GM18526 (cell line): Measurements from ENCODE around the gene ARHGEF1.
A peak's percentile ranks its signal among the peaks of the same experiment; 100 is the strongest.

Experiments
- POLR2A ChIP-seq: IDR thresholded peaks from 3 replicates; pipeline ENCODE4 v1.6.1; 2011; ENCODE audit not compliant: insufficient read length; ENCODE audit errors: extremely low read depth

ARHGEF1 gene

GRCh38 chr19:41882568-41883462 lies at the start of gene ARHGEF1:
ARHGEF1 (plus strand) TSS chr19:41883184; CDS start chr19:41888083, 4,899 bp downstream.
- peak; percentile 39 for TF ChIP-seq POLR2A

DNA sequence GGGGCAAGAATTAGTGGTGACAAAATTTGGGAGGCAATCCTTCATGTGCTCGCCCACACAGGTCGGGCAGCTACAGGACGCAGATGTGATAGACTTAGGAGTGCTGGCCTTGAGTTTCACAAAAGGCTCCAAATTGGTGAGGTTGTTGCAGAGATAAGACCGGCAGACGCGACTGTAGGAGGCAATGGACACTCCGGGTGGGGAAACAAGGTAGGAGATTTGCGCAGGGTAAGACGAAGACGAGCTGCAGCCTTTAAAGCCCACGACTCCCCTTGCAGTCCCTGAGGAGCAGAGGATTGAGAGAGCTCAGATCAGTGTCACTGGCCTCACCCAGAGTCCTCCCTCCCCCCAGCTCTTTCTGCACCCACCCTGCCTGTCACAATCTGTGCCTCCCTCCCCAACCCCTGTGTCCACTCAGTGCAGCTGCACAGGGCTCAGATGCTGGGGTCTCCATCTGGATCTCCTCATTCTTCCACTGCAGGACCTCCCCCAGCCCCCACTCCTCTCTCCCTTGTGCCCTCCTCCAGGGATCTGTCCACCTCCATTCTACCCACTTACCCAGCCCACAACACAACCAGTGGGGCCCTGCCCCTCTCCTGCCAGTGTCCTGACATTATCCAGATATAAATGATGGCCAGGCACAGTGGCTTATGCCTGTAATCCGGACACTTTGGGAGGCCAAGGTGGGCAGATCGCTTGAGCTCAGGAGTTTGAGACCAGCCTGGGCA lies 44.8 kb upstream of the ARHGEF1 start:
- TF ChIP-seq POLR2A, result no peak

DNA sequence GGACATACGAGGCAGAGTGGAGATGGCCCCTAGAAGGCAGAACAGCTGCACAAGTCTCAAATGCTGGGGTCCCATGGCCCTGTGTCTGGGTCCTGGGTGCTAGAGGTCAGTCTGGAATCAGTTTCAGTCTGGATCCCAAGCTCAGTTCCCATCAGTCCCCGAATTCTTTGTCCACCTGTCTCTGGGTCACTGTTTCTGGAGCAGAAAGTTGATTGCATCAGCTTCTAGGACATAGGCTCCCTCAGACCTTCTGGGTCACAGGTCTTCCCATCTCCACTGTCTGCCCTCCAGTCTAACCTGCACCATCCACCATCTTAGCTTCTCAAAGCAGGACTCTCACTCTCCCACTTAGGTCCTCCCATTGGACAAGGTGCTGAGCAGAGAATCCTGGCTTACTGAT lies 43.8 kb upstream of the ARHGEF1 start:
- no peak for TF ChIP-seq POLR2A

- TF ChIP-seq POLR2A, result no peak
Measured at GRCh38 chr19:41843371-41843770, 39.6 kb upstream of the ARHGEF1 start.

DNA sequence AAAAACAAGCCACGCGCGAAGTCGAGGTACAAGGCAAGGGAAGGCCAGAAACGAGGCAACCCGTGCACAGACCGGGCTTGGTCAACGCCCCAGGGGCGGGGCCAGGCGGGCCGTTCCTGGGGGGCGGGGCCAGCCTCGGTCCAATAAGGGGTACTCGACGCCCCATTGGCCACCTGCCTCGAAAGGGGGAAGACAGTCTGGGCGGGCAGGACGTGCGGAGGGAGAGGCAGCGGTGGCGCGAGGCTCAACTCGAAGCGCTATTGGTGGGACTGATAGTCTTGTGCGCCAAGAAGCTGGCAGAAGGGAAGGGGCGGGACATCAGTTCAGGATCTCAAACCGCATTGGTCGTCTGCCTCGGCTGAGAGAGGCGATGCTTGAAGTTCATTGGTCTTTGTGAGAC lies 38.4 kb upstream of the ARHGEF1 start, which contains the start of gene LYPD4:
TSS of gene LYPD4 (minus strand) at position 83 of the 400 bp plus-strand sequence. CDS start 5,398 bp downstream, outside the sequence.
- no peak for TF ChIP-seq POLR2A

- TF ChIP-seq POLR2A, result no peak
Measured at GRCh38 chr19:41845001-41845050, 38.2 kb upstream of the ARHGEF1 start, which contains the start of gene DMRTC2. DMRTC2 (plus strand) TSS chr19:41845042; CDS start chr19:41847429, 2,387 bp downstream.

DNA sequence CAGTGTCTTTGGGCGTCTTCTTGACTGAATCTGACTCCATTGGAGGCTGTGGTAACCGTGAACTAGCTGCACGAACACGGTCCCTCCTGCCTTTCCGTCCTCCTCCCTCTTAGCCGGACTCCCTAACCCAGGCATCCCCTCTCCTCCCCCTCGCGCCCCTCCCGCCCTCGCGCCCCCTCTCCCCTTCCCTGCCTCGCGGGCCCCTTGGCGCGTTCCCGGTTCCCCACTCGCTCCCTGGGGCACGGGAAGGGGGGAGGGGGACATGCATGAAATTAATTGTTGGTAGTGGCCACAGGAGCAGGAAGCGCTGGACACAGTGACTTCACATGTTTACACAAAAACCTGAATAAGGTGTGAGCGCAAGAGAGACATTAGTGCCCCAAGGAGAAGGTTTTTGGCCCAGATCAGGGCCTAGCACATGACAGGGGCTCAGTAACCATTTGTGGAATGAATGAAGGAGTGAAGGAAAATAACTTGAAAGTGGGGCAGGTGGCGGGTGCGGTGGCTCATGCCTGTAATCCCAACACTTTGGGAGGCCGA lies 37.9 kb upstream of the ARHGEF1 start:
- TF ChIP-seq POLR2A, result no peak

GRCh38 chr19:41847351-41848105 lies 35.5 kb upstream of the ARHGEF1 start:
- TF ChIP-seq POLR2A, result no peak

DNA sequence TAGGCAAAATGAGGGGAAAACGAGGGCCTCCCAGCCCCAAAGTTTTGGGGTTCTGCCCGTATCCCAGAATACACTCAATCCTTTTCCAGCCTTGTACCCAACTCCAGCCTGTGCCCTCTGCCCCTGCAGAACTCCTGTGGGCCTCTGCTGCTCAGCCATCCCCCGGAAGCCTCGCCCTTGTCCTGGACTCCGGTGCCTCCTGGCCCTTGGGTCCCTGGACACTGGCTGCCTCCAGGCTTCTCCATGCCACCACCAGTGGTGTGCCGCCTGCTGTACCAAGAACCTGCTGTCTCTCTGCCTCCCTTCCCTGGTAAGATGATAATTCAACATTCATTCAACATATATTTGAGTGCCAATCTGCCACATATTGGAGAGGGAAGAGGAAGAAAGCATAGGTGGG lies 34.3 kb upstream of the ARHGEF1 start:
- TF ChIP-seq POLR2A, result no peak

- no peak for TF ChIP-seq POLR2A
Measured at GRCh38 chr19:41849067-41849466, 33.9 kb upstream of the ARHGEF1 start.

- no peak for TF ChIP-seq POLR2A
Measured at GRCh38 chr19:41850381-41850780, 32.6 kb upstream of the ARHGEF1 start.

DNA sequence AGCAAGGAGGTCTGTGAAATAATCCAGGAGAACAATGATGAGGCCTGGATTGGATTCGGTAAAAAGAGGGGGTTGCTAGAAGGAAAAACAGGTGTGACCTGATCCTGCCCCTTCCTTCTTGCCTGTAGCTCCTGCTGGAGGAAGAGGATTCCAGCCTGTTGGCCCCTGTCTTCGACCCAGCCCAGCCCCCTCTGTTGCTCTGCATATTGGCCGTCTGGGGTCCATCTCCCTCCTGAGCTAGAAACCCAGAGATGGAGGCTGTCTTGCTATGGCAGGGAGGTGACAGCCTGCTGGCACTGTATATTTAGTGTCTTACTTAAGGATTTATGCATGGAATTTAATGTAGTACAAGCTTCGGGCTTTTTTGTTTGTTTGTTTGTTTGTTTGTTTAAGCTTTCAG lies 31.5 kb upstream of the ARHGEF1 start:
- TF ChIP-seq POLR2A, result no peak

DNA sequence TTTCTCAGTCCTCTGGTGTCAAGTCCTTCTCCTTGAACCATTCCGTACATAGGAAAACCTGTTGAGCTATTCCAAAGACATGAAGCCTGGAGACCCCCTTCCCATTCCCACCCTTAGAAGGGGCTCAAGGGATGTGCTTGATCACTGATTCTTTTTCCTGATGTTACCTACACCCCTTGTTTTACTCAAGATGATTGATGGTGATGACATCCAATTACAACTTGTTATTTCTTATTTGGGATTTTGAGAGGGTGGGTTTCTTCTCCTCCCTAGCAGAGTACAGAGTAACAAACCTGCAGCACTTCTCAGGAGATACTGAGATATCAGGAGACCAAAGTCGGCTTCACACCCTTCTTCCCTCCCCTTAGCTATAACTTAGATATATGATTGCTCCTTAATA lies 29.6 kb upstream of the ARHGEF1 start:
- no peak for TF ChIP-seq POLR2A

GRCh38 chr19:41853768-41854167 lies 29.2 kb upstream of the ARHGEF1 start:
- no peak for TF ChIP-seq POLR2A

- TF ChIP-seq POLR2A, result no peak
Measured at GRCh38 chr19:41859213-41859617, 23.8 kb upstream of the ARHGEF1 start.
